ENCODE results near the gene C3orf49.

Gene C3orf49

DNA sequence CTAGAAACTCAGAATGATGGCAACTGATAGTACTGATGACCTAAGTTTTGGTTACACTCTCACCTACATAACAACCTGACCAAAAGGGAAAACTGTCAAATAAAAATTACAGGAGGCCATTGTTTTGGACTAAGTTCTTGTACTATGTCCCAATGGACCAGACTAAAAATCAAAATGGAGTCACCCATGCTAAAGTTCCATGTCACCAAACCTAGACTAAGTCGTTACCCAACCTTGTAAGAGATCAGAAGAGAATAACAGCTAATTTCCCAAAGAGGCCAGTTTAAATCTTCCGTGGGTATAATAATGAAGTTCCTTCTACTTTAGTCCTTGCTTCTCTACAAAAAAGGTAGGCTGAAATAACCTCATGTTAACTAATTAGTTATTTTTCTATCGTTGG is 32.2 kb downstream of the C3orf49 start:
- no peak for DNase-seq (ENCODE audit: low read depth)

DNA sequence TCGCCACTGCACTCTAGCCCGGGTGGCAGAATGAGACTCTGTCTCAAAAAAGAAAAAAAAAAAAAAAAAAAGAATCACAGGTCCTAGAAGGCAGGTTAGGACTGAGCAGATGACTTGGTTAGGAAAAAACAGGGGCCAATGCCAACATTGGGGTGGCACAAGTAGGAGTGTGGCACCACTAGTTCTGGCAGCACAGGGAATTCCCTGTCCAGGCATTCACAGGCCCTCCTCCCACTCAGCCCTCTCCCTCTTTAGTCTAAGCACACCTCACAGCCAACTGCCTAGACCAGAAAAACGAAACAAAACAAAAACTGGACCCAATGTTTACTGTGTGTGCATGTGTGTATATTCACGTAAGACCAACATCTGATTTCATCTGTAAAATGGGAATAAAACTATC is 34.0 kb downstream of the C3orf49 start:
- DNase-seq (ENCODE audit: low read depth) = no peak

DNA sequence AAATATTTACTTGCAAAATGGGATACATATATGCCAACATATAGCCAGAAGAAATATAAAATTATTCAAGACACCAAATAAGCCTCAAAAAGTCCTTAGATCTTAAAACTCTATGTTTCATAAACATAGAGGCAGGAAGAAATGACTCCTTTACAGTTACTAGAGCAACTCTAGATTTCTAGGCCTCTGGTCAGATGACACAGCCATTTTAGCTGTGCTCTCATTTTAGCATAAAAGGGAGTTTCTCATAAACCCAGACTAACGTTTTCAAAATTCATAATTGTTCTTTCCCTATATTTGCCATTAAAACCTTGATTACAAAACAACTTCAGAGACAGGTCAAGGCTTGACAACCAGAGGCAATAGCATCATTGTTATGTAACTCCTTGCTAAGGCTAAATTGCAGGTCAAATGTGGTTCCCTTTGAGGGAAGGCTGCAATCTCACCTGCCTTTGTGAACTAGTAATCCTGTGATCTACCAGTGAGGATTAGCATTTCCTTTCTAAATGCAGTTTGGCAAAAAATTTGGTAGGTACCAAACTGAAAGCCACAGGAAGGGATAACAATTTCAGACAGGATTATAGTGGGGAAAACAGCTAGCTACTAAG is 36.3 kb downstream of the C3orf49 start:
- no peak for DNase-seq (ENCODE audit: low read depth)

- DNase-seq (ENCODE audit: low read depth) = no peak
Measured at GRCh38 chr3:63857311-63857710, 38.2 kb downstream of the C3orf49 start.

DNA sequence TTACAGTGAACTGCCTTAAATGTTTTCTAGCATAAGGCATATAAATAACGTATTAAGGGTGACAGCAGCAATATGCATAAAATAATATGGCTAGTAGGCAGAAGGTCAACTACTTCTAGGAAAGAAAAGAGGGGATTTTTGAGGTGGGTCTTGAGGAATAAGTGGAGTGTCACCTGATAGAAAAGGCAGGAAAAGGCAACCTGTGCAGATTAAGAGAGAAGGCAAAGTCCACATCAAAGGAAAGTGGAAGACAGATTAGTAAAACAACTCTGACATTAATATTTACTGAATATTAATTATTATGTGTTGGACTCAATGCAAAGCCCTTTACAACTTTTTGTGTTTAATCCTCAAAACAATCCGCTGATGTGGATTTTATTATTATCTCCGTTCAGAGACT is 41.7 kb downstream of the C3orf49 start:
- no peak for DNase-seq (ENCODE audit: low read depth)

- no peak for DNase-seq (ENCODE audit: low read depth)
Measured at GRCh38 chr3:63861306-63861705, 42.2 kb downstream of the C3orf49 start.

DNA sequence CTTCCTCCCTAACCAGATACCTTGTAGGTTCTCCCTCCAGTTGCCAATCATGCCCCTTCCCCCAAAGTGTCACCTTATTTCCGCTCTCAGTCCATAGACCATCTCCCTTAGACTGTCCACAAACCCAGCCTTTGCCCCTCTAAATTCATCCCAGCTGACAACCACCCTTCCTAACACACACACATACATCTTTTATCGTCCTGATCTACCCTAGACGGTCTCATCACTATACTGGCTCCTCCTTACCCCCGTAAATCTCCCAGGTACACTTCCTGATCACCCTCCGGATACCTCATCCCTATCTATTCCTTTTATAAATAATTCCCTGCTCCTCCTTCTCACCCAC is 43.7 kb downstream of the C3orf49 start:
- DNase-seq (ENCODE audit: low read depth) = no peak

- peak; percentile 57 for DNase-seq (ENCODE audit: low read depth)
Measured at GRCh38 chr3:63863150-63864007, 44.3 kb downstream of the C3orf49 start, which contains the start of the genes ATXN7 and THOC7. Gene ATXN7, plus strand, starts transcription at chr3:63863867. Its CDS starts 48,732 bp downstream, at chr3:63912599. Gene THOC7, minus strand, starts transcription at chr3:63863805. Its CDS starts 15 bp downstream, at chr3:63863790.

- DNase-seq (ENCODE audit: low read depth) = peak; percentile 51
Measured at GRCh38 chr3:63864008-63864964, 45.2 kb downstream of the C3orf49 start.

DNA sequence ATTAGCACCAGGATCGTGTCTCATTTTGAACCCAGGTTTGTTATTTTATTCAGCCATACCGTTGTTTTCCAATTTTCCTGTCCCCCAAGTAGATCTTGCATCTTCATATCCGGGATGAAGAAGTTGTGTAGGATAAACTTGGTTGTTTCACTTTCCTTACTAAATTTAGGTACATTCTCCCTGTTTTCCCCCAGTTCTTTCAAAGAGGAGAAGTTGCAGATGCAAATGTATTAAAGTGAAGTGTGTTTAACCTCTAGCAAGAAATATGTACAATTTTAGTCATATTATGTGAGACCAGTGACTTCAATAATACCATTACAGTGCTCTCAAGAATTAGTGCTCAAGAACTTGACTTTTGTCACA is 45.8 kb downstream of the C3orf49 start:
- DNase-seq (ENCODE audit: low read depth) = no peak

DNA sequence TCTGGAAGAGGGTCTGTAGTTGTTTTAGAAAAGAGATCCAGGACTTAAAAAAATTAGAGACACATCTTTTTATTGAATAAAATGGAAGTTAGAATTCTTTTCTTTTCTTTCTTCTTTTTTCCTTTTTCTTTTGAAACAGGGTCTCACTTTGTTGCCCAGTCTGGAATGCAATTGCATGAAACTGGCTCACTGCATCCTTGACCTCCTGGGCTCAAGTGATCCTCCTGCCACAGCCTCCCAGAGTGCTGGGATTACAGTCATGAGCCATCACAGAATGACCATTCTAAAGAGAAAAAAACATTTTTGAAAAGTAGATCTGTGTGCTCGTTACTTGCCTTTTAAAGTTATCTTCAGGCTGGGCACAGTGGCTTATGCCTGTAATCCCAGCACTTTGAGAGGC is 48.1 kb downstream of the C3orf49 start:
- DNase-seq (ENCODE audit: low read depth) = no peak

GRCh38 chr3:63869940-63870614 is 51.0 kb downstream of the C3orf49 start:
- DNase-seq (ENCODE audit: low read depth) = no peak

GRCh38 chr3:63870615-63871005 is 51.5 kb downstream of the C3orf49 start:
- no peak for DNase-seq (ENCODE audit: low read depth)

- DNase-seq (ENCODE audit: low read depth) = no peak
Measured at GRCh38 chr3:63872135-63872924, 53.2 kb downstream of the C3orf49 start.

GRCh38 chr3:63874769-63875168 is 55.7 kb downstream of the C3orf49 start:
- no peak for DNase-seq (ENCODE audit: low read depth)

GRCh38 chr3:63875510-63875909 is 56.4 kb downstream of the C3orf49 start:
- no peak for DNase-seq (ENCODE audit: low read depth)

DNA sequence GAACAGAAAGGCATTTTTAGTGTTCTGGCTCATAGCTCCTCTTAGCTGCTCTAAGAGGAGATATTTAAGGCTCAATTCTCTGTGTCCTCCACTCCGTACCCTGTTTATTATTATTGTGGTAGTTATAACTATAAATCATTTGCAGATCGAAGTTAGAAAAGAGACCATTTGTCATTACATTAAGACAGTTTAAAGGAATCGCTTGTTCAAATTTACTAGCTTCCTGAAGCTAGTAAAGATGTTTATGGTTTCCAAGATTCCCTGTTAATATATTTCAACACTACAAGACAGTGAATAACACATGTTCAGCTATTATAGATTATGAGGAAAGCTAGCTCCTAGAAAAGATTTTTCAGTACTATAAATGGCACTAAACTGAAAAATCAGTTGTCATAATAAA is 57.2 kb downstream of the C3orf49 start:
- DNase-seq (ENCODE audit: low read depth) = no peak

- no peak for DNase-seq (ENCODE audit: low read depth)
Measured at GRCh38 chr3:63877737-63878393, 58.8 kb downstream of the C3orf49 start.

DNA sequence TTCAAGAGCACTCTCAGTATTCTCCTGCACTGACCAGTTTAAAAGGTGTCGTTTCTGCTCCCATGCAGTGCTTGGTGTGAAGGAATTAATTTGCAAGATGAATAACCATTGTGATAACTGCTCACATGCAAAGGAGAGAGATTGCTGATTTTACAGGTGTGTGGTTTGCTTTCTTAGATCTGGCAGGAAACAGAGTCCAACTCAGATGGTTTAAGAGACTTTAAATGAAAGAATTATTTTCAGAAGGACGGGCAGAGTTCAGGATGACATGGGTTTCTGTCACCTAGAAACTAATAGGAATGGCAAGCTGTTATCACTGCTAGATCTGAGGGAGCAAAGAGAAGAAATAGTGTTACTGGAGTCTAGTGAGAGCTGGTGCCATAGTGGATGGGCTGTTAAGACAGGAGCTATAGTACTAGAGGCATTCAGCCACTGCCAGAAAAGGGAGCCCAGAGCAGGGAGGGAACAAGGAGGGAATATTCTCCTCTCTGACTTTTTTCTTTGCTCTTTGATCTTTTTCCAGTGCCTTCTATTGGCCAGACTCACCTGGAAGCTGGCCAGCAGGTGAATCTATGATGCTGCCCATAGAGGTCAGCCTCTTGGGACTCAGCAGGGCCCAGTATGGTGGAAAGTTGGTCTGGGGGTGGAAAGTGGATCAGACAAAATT is 59.4 kb downstream of the C3orf49 start:
- DNase-seq (ENCODE audit: low read depth) = no peak

- DNase-seq (ENCODE audit: low read depth) = no peak
Measured at GRCh38 chr3:63880653-63881052, 61.6 kb downstream of the C3orf49 start.
